ENCODE measurements around the gene MTG2.

DNA sequence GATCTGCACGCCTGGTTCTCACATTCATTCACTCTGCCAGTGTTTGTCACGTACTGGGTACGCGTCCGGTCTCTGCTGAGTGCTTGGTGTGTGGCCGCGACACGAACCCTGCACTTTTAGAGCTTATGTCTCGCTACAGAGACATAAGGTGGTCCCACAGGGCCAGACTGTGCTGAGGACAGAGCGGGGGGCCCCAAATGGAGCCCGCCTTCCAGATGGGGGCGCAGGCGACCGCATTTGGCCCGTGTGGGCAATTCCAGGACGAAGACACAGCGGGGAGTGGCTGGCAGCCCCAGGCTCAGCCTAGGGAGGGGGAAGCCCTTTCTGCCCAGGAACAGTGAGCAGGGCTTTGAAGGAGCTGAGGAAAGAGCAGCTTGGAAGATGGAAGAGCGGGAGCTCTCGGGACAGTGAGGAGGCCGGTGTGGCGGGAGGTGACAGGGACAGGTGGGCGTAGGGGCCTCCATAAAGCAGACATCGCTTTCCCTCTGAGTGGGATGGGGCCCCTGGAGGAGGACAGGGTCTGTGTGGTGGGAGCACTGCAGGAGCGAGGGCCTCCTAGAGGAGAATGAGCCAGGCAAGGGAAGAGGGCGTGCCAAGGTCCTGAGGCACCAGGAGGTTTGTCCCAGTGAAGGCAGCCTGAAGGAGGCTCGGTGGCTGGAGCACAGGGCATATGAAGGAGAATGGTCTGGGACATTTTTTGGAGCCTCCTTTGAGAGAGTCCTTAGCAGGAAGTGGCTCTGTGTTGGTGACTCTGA is 7.8 kb upstream of the MTG2 start:
- TF ChIP-seq, protein P1, sequence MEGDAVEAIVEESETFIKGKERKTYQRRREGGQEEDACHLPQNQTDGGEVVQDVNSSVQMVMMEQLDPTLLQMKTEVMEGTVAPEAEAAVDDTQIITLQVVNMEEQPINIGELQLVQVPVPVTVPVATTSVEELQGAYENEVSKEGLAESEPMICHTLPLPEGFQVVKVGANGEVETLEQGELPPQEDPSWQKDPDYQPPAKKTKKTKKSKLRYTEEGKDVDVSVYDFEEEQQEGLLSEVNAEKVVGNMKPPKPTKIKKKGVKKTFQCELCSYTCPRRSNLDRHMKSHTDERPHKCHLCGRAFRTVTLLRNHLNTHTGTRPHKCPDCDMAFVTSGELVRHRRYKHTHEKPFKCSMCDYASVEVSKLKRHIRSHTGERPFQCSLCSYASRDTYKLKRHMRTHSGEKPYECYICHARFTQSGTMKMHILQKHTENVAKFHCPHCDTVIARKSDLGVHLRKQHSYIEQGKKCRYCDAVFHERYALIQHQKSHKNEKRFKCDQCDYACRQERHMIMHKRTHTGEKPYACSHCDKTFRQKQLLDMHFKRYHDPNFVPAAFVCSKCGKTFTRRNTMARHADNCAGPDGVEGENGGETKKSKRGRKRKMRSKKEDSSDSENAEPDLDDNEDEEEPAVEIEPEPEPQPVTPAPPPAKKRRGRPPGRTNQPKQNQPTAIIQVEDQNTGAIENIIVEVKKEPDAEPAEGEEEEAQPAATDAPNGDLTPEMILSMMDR (IDR thresholded peaks at IDR 0.05; ENCODE audit: poor library complexity, severe bottlenecking), result no peak
- no peak for TF ChIP-seq EZH2 (IDR thresholded peaks at IDR 0.05; ENCODE audit: borderline replicate concordance, insufficient read depth, low read length, poor library complexity, severe bottlenecking)
- no peak for TF ChIP-seq TAF1 (IDR thresholded peaks at IDR 0.05; ENCODE audit: low read depth)
- no peak for TF ChIP-seq POLR2AphosphoS5 (IDR thresholded peaks at IDR 0.05)
- TF ChIP-seq RAD21 (conservative IDR thresholded peaks at IDR 0.05), result no peak
- no peak for TF ChIP-seq MXI1 (conservative IDR thresholded peaks at IDR 0.05; ENCODE audit: poor library complexity, severe bottlenecking)
- TF ChIP-seq, protein P2, sequence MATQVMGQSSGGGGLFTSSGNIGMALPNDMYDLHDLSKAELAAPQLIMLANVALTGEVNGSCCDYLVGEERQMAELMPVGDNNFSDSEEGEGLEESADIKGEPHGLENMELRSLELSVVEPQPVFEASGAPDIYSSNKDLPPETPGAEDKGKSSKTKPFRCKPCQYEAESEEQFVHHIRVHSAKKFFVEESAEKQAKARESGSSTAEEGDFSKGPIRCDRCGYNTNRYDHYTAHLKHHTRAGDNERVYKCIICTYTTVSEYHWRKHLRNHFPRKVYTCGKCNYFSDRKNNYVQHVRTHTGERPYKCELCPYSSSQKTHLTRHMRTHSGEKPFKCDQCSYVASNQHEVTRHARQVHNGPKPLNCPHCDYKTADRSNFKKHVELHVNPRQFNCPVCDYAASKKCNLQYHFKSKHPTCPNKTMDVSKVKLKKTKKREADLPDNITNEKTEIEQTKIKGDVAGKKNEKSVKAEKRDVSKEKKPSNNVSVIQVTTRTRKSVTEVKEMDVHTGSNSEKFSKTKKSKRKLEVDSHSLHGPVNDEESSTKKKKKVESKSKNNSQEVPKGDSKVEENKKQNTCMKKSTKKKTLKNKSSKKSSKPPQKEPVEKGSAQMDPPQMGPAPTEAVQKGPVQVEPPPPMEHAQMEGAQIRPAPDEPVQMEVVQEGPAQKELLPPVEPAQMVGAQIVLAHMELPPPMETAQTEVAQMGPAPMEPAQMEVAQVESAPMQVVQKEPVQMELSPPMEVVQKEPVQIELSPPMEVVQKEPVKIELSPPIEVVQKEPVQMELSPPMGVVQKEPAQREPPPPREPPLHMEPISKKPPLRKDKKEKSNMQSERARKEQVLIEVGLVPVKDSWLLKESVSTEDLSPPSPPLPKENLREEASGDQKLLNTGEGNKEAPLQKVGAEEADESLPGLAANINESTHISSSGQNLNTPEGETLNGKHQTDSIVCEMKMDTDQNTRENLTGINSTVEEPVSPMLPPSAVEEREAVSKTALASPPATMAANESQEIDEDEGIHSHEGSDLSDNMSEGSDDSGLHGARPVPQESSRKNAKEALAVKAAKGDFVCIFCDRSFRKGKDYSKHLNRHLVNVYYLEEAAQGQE (IDR thresholded peaks at IDR 0.05; ENCODE audit: borderline replicate concordance), result no peak
- no peak for TF ChIP-seq EP300 (conservative IDR thresholded peaks at IDR 0.05; ENCODE audit: poor library complexity, severe bottlenecking)
- no peak for TF ChIP-seq SMC3 (conservative IDR thresholded peaks at IDR 0.05; ENCODE audit: poor library complexity)

Data from neural cell (in vitro differentiated cells).